Measurements from ENCODE around the gene SLC25A48.
A peak's percentile ranks its signal among the peaks of the same experiment; 100 is the strongest.
"Not testable (repeated sequence)": the region's sequence is repeated elsewhere in the genome, so short reads cannot be mapped to it uniquely, and the experiment has no call there.

SLC25A48 gene

GRCh38 chr5:135829179-135829578 is 5.3 kb upstream of the SLC25A48 start:
- FAIRE-seq (no peak), DNase-seq (ENCODE audit: insufficient read length, low spot score) (no peak)

GRCh38 chr5:135829681-135830383 is 4.6 kb upstream of the SLC25A48 start:
- FAIRE-seq (no peak), DNase-seq (ENCODE audit: insufficient read length, low spot score) (peak; percentile 77)

DNA sequence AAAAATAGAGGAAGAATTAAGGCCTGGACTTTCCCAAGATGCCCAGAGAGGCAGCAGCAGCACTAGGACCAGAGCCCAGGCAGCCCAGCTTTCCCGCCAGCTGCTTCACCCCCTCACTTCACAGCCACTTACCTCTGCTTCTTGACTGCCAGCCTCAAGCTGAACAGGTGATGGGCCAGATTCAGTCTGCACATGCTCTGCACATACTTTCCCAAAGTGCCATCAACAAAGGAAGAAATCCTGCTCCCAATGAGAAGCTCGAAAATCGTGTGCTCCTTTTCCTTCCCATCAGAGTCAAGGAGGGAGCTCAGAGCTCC is 4.1 kb upstream of the SLC25A48 start:
- DNase-seq (ENCODE audit: insufficient read length, low spot score): no peak
- no peak for FAIRE-seq

- no peak for FAIRE-seq
- no peak for DNase-seq (ENCODE audit: insufficient read length, low spot score)
Measured at GRCh38 chr5:135830876-135831275, 3.6 kb upstream of the SLC25A48 start.

DNA sequence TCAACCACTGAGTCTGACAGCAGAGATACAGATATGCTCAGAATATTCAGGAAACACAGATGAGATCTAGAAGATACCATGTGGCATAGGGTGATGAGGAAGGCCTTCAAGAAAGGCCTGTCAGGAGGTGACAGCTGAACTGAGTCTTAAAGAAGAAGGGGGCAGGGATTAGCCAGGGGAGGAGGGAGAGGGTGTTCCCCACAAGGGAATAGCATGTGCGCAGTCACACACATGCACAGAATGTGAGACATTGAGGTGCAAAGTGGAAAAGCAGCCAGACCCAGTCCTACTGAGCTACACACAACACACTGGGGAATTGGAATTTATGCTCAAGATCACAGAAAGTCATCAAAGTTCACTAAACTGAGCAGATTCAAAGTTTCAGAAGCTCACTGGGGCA is 3.0 kb upstream of the SLC25A48 start:
- DNase-seq (ENCODE audit: insufficient read length, low spot score): no peak
- no peak for FAIRE-seq

DNA sequence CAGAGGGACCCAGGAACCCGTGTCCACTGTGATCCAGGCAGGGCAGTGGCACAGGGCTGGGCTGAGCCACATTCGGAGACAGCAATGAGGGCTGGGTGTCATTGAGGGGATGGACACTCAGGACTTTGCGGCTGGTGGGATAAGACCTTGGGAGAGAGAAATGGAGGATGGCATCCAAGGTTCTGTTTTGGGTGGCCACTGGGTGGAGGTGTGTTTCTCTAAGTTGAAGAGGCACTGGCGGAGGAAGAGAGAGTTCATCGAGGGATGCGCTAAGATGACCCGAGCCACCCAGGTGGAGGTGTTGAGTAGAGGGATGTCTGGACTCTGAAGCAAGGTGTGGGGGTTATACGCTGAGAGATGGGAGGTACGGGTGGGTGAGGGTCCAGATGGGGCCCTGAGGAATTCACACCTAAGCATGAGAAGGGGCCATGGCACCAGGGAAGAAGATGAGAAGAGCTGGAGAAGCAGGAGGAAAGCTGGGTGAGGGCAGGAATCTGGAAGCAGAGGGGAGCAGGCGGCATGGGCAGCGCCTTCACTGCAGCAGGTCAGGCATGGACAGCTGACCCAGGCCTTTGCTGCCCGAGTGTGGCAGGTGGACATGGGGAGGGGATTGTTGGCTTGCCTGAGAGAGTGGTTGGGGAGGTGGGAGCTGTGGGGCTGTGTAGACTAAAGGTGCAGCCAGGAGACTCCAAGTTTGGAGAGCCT is 2.5 kb upstream of the SLC25A48 start:
- DNase-seq (ENCODE audit: insufficient read length, low spot score) (no peak), FAIRE-seq (no peak)

GRCh38 chr5:135832941-135833920 is 1.2 kb upstream of the SLC25A48 start:
- DNase-seq (ENCODE audit: insufficient read length, low spot score) (no peak), FAIRE-seq (no peak)

DNA sequence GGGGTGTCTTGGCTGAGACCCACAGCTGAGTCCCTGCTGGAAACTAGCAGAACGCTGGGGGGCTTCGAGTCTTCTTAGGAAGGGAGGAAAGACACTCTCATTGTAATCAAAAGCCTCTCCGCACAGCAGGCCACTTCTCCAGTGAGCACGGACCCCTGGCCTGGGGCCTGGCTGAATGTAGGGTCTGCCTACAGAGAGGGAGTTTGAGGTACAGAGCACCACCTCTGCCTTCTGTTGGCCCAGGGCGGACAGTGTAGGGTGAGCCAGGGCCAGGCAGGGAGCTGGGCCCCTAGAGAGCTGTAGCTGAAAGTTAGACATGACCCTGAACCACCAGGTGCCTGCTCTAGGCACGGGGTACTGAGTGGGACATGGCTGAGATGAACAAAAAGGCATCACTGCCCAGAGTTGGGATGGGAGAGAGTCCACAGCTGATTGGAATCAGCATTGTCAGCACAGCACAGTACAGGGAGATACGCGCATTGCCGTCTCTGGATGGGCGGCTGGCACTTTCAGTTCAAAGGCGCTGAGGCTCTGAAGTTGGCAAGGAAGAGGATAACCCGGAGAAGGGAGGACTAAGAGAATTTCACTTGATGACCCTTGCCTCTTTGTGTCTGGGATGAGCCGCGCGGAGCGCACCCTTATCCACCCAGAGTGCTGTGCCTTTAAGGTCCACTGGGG is 363 bp upstream of the SLC25A48 start:
- no peak for FAIRE-seq
- DNase-seq (ENCODE audit: insufficient read length, low spot score): no peak

GRCh38 chr5:135835766-135836165 is 1.3 kb downstream of the SLC25A48 start:
- DNase-seq (ENCODE audit: insufficient read length, low spot score): no peak
- no peak for FAIRE-seq

GRCh38 chr5:135838395-135838794 is 3.9 kb downstream of the SLC25A48 start:
- DNase-seq (ENCODE audit: insufficient read length, low spot score); FAIRE-seq: not testable (repeated sequence)

GRCh38 chr5:135839566-135839965 is 5.1 kb downstream of the SLC25A48 start:
- no peak for DNase-seq (ENCODE audit: insufficient read length, low spot score)
- FAIRE-seq: no peak

DNA sequence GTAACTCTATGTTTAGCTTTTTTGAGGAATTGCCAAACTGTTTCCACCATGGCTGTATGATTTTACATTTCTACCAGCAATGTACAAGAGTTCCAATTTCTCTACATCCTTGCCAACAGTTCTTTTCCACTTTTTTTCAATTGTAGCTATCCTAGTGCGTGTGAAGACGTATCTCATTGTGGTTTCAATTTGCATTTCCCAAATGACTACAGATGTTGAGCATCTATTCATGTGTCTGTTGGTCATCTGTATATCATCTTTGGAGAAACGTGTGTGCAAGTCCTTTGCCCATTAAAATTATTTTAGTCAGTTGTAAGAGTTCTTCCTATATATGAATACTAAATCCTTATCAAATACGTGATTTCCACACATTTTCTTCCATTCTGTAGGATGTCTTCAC is 6.5 kb downstream of the SLC25A48 start:
- no peak for FAIRE-seq
- DNase-seq (ENCODE audit: insufficient read length, low spot score): no peak

GRCh38 chr5:135842737-135843136 is 8.3 kb downstream of the SLC25A48 start:
- FAIRE-seq (no peak), DNase-seq (ENCODE audit: insufficient read length, low spot score) (no peak)

GRCh38 chr5:135843571-135844337 is 9.3 kb downstream of the SLC25A48 start:
- FAIRE-seq (no peak), DNase-seq (ENCODE audit: insufficient read length, low spot score) (no peak)

- FAIRE-seq: no peak
- no peak for DNase-seq (ENCODE audit: insufficient read length, low spot score)
Measured at GRCh38 chr5:135846311-135846710, 11.8 kb downstream of the SLC25A48 start.

GRCh38 chr5:135847976-135848375 is 13.5 kb downstream of the SLC25A48 start:
- FAIRE-seq (no peak), DNase-seq (ENCODE audit: insufficient read length, low spot score) (no peak)

GRCh38 chr5:135850231-135850630 is 15.8 kb downstream of the SLC25A48 start:
- no peak for DNase-seq (ENCODE audit: insufficient read length, low spot score)
- no peak for FAIRE-seq

DNA sequence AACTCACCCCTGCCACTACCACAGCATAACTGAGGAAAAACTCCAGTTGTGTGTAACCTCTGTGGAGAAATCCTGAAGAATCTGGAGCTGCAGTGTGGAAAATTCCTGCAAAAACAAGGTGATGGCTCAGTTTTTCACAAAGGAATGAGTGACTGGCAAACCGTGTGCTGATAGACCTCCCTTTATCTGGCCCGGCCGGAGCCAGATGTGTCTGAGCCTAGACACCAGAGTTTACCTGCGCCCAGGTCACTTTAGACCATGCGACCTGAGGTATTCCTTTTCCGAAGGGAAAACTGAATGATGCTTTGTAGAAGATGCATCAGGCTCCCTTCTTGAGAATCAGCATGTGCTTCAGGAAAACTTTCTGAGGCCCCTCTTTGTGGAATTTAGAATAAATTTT is 16.2 kb downstream of the SLC25A48 start:
- FAIRE-seq: no peak
- DNase-seq (ENCODE audit: insufficient read length, low spot score): no peak

DNA sequence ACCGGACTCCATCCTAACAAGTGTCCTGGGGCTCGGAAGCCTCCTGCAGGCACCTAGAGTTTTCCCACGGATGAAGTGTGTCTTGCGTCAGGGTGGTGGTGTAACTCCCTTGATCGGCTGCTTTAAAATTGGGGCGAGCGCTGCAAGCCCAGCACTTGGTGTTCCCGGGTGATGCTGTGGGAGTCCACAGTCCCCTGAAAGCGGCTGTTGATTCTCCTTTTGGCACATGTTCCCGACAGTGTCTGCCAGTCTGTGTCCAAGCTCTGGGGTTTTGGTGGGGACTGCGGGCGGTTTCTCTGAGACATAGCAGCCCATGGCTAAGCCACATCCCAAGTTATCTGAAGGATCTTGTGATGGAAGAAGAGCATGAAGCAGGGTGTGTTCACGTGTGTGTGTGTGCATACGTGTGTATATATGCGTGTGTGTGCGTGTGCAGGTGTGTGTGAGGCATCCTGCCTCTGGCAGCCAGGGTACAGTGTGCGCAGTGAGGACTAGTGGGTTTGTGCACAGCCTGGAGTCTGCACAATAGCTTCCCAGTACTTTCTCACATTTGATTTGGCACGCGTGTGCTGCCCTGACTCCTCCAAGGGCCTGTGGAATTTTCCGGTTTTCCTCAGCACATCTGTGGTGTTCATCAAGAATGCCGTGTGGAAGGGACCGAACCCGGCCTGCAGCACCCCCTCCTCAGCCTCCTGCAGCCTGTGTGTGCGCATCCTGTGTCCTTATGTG is 16.9 kb downstream of the SLC25A48 start:
- FAIRE-seq (no peak), DNase-seq (ENCODE audit: insufficient read length, low spot score) (no peak)
